H9 (cell line): ENCODE measurements around the gene PRF1. TPM values are rescaled to one million over a fixed set of nuclear protein-coding genes. Genes with fewer than 3 reads are reported as not detected.

Experiments used
- DNase-seq: peaks from one replicate; pipeline ENCODE4 v3.0.0-alpha.2; 2017
- H2AFZ ChIP-seq: one replicate; pipeline ENCODE4 v1.6.1; 2013; ENCODE audit warnings: mild to moderate bottlenecking, low read length, control low read depth, moderate library complexity
- H2AK5ac ChIP-seq: 2 replicates; pipeline ENCODE4 v1.6.1; 2013; ENCODE audit warnings: low read length, control low read depth, mixed read lengths; ENCODE audit not compliant: insufficient read length
- H2BK120ac ChIP-seq: one replicate; pipeline ENCODE4 v1.6.1; 2013; ENCODE audit warnings: low read depth, mild to moderate bottlenecking, low read length, control low read depth, inconsistent platforms; ENCODE audit not compliant: poor library complexity, severe bottlenecking
- H2BK12ac ChIP-seq: 2 replicates; pipeline ENCODE4 v1.6.1; 2013; ENCODE audit warnings: low read length, control low read depth, mixed read lengths, low read depth; ENCODE audit not compliant: insufficient read length
- H2BK15ac ChIP-seq: 2 replicates; pipeline ENCODE4 v1.6.1; 2013; ENCODE audit warnings: low read depth, low read length, control low read depth
- H2BK20ac ChIP-seq: one replicate; pipeline ENCODE4 v1.6.1; 2013; ENCODE audit warnings: low read depth, mild to moderate bottlenecking, low read length, control low read depth, inconsistent platforms; ENCODE audit not compliant: poor library complexity, severe bottlenecking
- H2BK5ac ChIP-seq: 2 replicates; pipeline ENCODE4 v1.6.1; 2013; ENCODE audit warnings: low read length, control low read depth, mixed read lengths; ENCODE audit not compliant: insufficient read length
- H3K14ac ChIP-seq: 2 replicates; pipeline ENCODE4 v1.6.1; 2013; ENCODE audit warnings: low read length, control low read depth; ENCODE audit not compliant: insufficient read depth
- H3K18ac ChIP-seq: 2 replicates; pipeline ENCODE4 v1.6.1; 2013; ENCODE audit warnings: low read depth, mild to moderate bottlenecking, mixed read lengths, low read length, control low read depth; ENCODE audit not compliant: insufficient read length
- H3K23ac ChIP-seq: 2 replicates; pipeline ENCODE4 v1.6.1; 2013; ENCODE audit warnings: low read length, control low read depth, mixed read lengths, low read depth; ENCODE audit not compliant: insufficient read length
- H3K23me2 ChIP-seq: 2 replicates; pipeline ENCODE4 v1.6.1; 2013; ENCODE audit warnings: low read depth, mild to moderate bottlenecking, mixed read lengths, low read length, control low read depth; ENCODE audit not compliant: insufficient read length, poor library complexity, severe bottlenecking
- H3K27ac ChIP-seq: 2 replicates; pipeline ENCODE4 v1.5.1; 2013; ENCODE audit warnings: low read length, control low read depth, mixed read lengths, low read depth; ENCODE audit not compliant: insufficient read length
- H3K27me3 ChIP-seq: 2 replicates; pipeline ENCODE4 v1.6.1; 2013; ENCODE audit warnings: low read length, control low read depth, inconsistent platforms; ENCODE audit not compliant: insufficient read depth
- H3K4ac ChIP-seq: 2 replicates; pipeline ENCODE4 v1.6.1; 2013; ENCODE audit warnings: low read depth, mild to moderate bottlenecking, control low read depth, inconsistent platforms, low read length, moderate library complexity
- H3K4me1 ChIP-seq: 2 replicates; pipeline ENCODE4 v1.6.1; 2013; ENCODE audit warnings: low read length, control low read depth, inconsistent platforms; ENCODE audit not compliant: insufficient read depth
- H3K4me2 ChIP-seq: 2 replicates; pipeline ENCODE4 v1.6.1; 2013; ENCODE audit warnings: low read length, control low read depth, mixed read lengths; ENCODE audit not compliant: insufficient read length, insufficient read depth
- H3K56ac ChIP-seq: 2 replicates; pipeline ENCODE4 v1.6.1; 2013; ENCODE audit warnings: low read depth, mild to moderate bottlenecking, mixed read lengths, low read length, control low read depth; ENCODE audit not compliant: insufficient read length
- H3K79me1 ChIP-seq: 2 replicates; pipeline ENCODE4 v1.6.1; 2013; ENCODE audit warnings: low read depth, mild to moderate bottlenecking, moderate library complexity, low read length, control low read depth, inconsistent platforms; ENCODE audit not compliant: insufficient read depth, poor library complexity, severe bottlenecking
- H3K79me2 ChIP-seq: 2 replicates; pipeline ENCODE4 v1.6.1; 2013; ENCODE audit warnings: low read length, control low read depth, inconsistent platforms; ENCODE audit not compliant: insufficient read depth
- H3K9ac ChIP-seq: 2 replicates; pipeline ENCODE4 v1.6.1; 2013; ENCODE audit warnings: low read length, control low read depth, mixed read lengths; ENCODE audit not compliant: insufficient read length; ENCODE audit errors: extremely low read depth
- H3K9me3 ChIP-seq: one replicate; pipeline ENCODE4 v1.6.1; 2013; ENCODE audit warnings: low read depth, low read length, inconsistent platforms; ENCODE audit not compliant: control insufficient read depth
- H3T11ph ChIP-seq: one replicate; pipeline ENCODE4 v1.6.1; 2013; ENCODE audit warnings: mild to moderate bottlenecking, low read length, control low read depth, inconsistent platforms
- H4K20me1 ChIP-seq: one replicate; pipeline ENCODE4 v1.6.1; 2013; ENCODE audit not compliant: control insufficient read depth, insufficient read length, insufficient read depth
- H4K5ac ChIP-seq: 2 replicates; pipeline ENCODE4 v1.6.1; 2013; ENCODE audit warnings: low read depth, mild to moderate bottlenecking, mixed read lengths, low read length, control low read depth; ENCODE audit not compliant: insufficient read length
- H4K8ac ChIP-seq: replicated peaks from 2 replicates; pipeline ENCODE4 v1.6.1; 2013; ENCODE audit warnings: low read length, control low read depth, mixed read lengths, low read depth; ENCODE audit not compliant: insufficient read length
- H4K91ac ChIP-seq: 2 replicates; pipeline ENCODE4 v1.6.1; 2013; ENCODE audit warnings: low read depth, mild to moderate bottlenecking, moderate library complexity, mixed read lengths, low read length, control low read depth; ENCODE audit not compliant: insufficient read length
- H3K27ac Mint-ChIP-seq, 3 experiments: 2 replicates in 2 of 3; 3 replicates in 1 of 3; pipeline ENCODE4 v1.8.0; 2020 to 2021; ENCODE audit warnings: mixed read lengths in 3 of 3, mild to moderate bottlenecking in 1 of 3, moderate library complexity in 1 of 3
- H3K27me3 Mint-ChIP-seq: 2 replicates; pipeline ENCODE4 v1.8.0; 2021; ENCODE audit warnings: low read depth, mild to moderate bottlenecking, moderate library complexity, mixed read lengths
- H3K36me3 Mint-ChIP-seq, 3 experiments: 2 replicates in 2 of 3; 3 replicates in 1 of 3; pipeline ENCODE4 v1.8.0; 2020 to 2021; ENCODE audit warnings: low read depth in 3 of 3, mixed read lengths in 3 of 3; ENCODE audit not compliant: insufficient read depth in 1 of 3
- H3K4me1 Mint-ChIP-seq, 2 experiments: 2 replicates each; pipeline ENCODE4 v1.8.0; 2020; ENCODE audit warnings: mixed read lengths in 2 of 2
- H3K4me3 Mint-ChIP-seq, 2 experiments: 2 replicates in 1 of 2; 3 replicates in 1 of 2; pipeline ENCODE4 v1.8.0; 2020 to 2021; ENCODE audit warnings: mild to moderate bottlenecking in 2 of 2, mixed read lengths in 2 of 2, moderate library complexity in 1 of 2
- H3K9me3 Mint-ChIP-seq, 2 experiments: 2 replicates in 1 of 2; 3 replicates in 1 of 2; pipeline ENCODE4 v1.8.0; 2020; ENCODE audit warnings: mild to moderate bottlenecking in 2 of 2, mixed read lengths in 2 of 2, moderate library complexity in 1 of 2
- WGBS: extraction: QIAGEN DNeasy Blood & Tissue Kit; methylation state at CpG from one replicate; pipeline ENCODE4 v1.1.7; 2013; ENCODE audit warnings: missing lambda C conversion rate, low lambda C conversion rate, mixed read lengths; ENCODE audit not compliant: insufficient read length; ENCODE audit errors: extremely low coverage; 5-methylcytosine and 5-hydroxymethylcytosine counted together
- total RNA-seq: library from RNA; stranded (reverse); gene quantifications from 2 replicates; pipeline ENCODE4 v1.2.1, GENCODE V29; 2021
- TF ChIP-seq, protein P1 (sequence below): fragments of 200-600 bp; sonication (generic); conservative IDR thresholded peaks from 3 replicates; pipeline ENCODE4 v1.8.0; 2021; ENCODE audit warnings: antibody characterized with exemption, mild to moderate bottlenecking

Gene PRF1
- total RNA-seq, 1 experiment from 2014 or later = not detected

DNA sequence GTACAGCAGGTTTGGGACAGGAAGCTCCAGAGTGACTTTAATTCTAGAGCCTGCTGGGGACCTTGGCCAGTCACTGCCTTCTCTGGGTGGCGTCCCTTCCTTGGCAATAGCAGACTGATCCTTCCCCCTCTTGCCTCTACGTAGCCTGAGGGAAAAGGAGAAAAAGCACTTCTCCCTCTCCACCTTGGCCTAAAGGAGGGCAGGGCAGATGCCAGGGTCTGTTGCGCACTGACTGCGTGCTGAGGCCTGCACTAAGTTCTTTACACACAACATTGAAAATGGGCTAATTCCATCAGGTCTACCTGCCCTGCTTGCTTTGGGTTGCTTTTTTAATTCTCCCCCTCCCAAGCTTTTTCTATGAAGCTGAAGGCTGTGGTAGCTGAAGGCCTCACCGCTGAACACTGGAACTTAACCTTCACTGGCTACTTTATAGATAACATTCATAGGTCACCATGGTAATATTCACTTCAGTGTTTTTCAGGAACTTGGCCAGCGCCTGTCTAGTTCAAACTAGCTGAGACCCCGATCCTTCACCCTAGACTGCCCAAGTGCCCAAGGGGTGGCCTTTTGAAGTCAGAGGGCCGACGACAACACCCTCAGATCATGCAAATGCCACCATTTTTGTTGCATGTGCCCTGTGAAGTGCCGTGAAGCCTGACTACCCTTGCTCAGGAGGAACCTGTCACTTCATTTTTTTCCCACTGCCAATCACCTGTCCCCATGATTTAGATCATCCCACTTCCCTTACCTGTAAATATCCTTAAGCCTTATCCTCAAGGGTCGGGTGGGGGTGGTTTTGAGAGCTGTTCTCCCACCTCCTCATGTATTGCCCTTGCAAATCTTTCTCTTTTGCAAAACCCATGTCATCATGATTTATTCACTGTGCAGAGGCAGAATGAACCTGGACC is 28.7 kb downstream of the PRF1 start:
- no peak overlapping the region; a peak in 1 of 7 replicates for H3K27ac Mint-ChIP-seq
- Histone ChIP-seq H2BK12ac (no peak overlapping the region), H2BK120ac (no peak overlapping the region), H4K91ac (no peak overlapping the region), H3K9ac (no peak overlapping the region), H2AFZ (no peak overlapping the region), H2AK5ac (no peak overlapping the region), H4K8ac (no peak overlapping the region), H3K27me3 (no peaks in the 10 kb centered on the region), H3K79me1 (no peaks in the 10 kb centered on the region), H3K23ac (no peak overlapping the region), H4K20me1 (no peaks in the 10 kb centered on the region), H3K9me3 (no peaks in the 10 kb centered on the region), H2BK20ac (no peak overlapping the region), H2BK5ac (no peak overlapping the region), H3K14ac (no peak overlapping the region), H3K27ac (no peak overlapping the region), H3K23me2 (no peaks in the 10 kb centered on the region), H3K4ac (no peak overlapping the region), H3K4me2 (no peak overlapping the region), H3K4me1 (no peaks in the 10 kb centered on the region), H3K79me2 (no peaks in the 10 kb centered on the region), H2BK15ac (no peak overlapping the region), H3T11ph (no peak overlapping the region), H3K18ac (no peak overlapping the region), H3K56ac (no peak overlapping the region), H4K5ac (no peak overlapping the region)
- no CpG with 5 or more reads among the region's 11 CpGs for WGBS
- peaks cover 2% of the 10 kb centered on the region for H3K27me3 Mint-ChIP-seq
- no peaks in the 10 kb centered on the region; a peak in 3 of 7 replicates for H3K36me3 Mint-ChIP-seq
- H3K9me3 Mint-ChIP-seq = no peaks in the 10 kb centered on the region
- H3K4me1 Mint-ChIP-seq = peaks cover 6 to 7% of the 10 kb centered on the region in 2 experiments; a peak in 2 of 4 replicates
- TF ChIP-seq, protein P1, sequence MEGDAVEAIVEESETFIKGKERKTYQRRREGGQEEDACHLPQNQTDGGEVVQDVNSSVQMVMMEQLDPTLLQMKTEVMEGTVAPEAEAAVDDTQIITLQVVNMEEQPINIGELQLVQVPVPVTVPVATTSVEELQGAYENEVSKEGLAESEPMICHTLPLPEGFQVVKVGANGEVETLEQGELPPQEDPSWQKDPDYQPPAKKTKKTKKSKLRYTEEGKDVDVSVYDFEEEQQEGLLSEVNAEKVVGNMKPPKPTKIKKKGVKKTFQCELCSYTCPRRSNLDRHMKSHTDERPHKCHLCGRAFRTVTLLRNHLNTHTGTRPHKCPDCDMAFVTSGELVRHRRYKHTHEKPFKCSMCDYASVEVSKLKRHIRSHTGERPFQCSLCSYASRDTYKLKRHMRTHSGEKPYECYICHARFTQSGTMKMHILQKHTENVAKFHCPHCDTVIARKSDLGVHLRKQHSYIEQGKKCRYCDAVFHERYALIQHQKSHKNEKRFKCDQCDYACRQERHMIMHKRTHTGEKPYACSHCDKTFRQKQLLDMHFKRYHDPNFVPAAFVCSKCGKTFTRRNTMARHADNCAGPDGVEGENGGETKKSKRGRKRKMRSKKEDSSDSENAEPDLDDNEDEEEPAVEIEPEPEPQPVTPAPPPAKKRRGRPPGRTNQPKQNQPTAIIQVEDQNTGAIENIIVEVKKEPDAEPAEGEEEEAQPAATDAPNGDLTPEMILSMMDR = no peak
- DNase-seq = no peak
- H3K4me3 Mint-ChIP-seq = no peak overlapping the region
